ENCODE measurements around the gene TBX18. TPM values are rescaled to one million over a fixed set of nuclear protein-coding genes. Genes with fewer than 3 reads are reported as not detected.

TBX18 gene
- not detected in 2 replicates for total RNA-seq (2014; rRNA removed; shearing (Covaris generic))

- in situ Hi-C loops (cut with HindIII; ENCODE audit: low sequenced_read_pairs), result no loop called here
Observed at GRCh38 chr6:84764332-84765049, at the start of gene TBX18. TBX18 (minus strand) TSS chr6:84764598; CDS start chr6:84764181, 417 bp downstream.

GRCh38 chr6:84811351-84811750 is 47.0 kb upstream of the TBX18 start:
- in situ Hi-C loops (cut with HindIII; ENCODE audit: low sequenced_read_pairs), result no loop called here
- DNase-seq (ENCODE audit: low spot score), result no peak

More at GRCh38 chr6:84764332-84765049, at the start of gene TBX18:
- no peak for DNase-seq (ENCODE audit: low spot score)

- in situ Hi-C loops (cut with HindIII; ENCODE audit: low sequenced_read_pairs), result no loop called here
- DNase-seq (ENCODE audit: low spot score), result no peak
Observed at GRCh38 chr6:84809455-84809854, 45.1 kb upstream of the TBX18 start.

GRCh38 chr6:84808491-84809061 is 44.2 kb upstream of the TBX18 start:
- in situ Hi-C loops (cut with HindIII; ENCODE audit: low sequenced_read_pairs), result no loop called here
- no peak for DNase-seq (ENCODE audit: low spot score)

GRCh38 chr6:84805145-84805544 is 40.7 kb upstream of the TBX18 start:
- in situ Hi-C loops (cut with HindIII; ENCODE audit: low sequenced_read_pairs), result no loop called here

GRCh38 chr6:84804720-84805119 is 40.3 kb upstream of the TBX18 start:
- in situ Hi-C loops (cut with HindIII; ENCODE audit: low sequenced_read_pairs), result no loop called here

More at GRCh38 chr6:84805145-84805544, 40.7 kb upstream of the TBX18 start:
- no peak for DNase-seq (ENCODE audit: low spot score)

GRCh38 chr6:84801250-84801649 is 36.9 kb upstream of the TBX18 start:
- DNase-seq (ENCODE audit: low spot score), result no peak

More at GRCh38 chr6:84804720-84805119, 40.3 kb upstream of the TBX18 start:
- DNase-seq (ENCODE audit: low spot score), result no peak

GRCh38 chr6:84798257-84798656 is 33.9 kb upstream of the TBX18 start:
- no peak for DNase-seq (ENCODE audit: low spot score)
- in situ Hi-C loops (cut with HindIII; ENCODE audit: low sequenced_read_pairs), result no loop called here

More at GRCh38 chr6:84801250-84801649, 36.9 kb upstream of the TBX18 start:
- in situ Hi-C loops (cut with HindIII; ENCODE audit: low sequenced_read_pairs), result no loop called here

- DNase-seq (ENCODE audit: low spot score), result no peak
- in situ Hi-C loops (cut with HindIII; ENCODE audit: low sequenced_read_pairs), result no loop called here
Observed at GRCh38 chr6:84796343-84796742, 31.9 kb upstream of the TBX18 start.

GRCh38 chr6:84791927-84792326 is 27.5 kb upstream of the TBX18 start:
- in situ Hi-C loops (cut with HindIII; ENCODE audit: low sequenced_read_pairs), result no loop called here
- DNase-seq (ENCODE audit: low spot score), result no peak

- in situ Hi-C loops (cut with HindIII; ENCODE audit: low sequenced_read_pairs), result no loop called here
- no peak for DNase-seq (ENCODE audit: low spot score)
Observed at GRCh38 chr6:84791233-84791632, 26.8 kb upstream of the TBX18 start.

GRCh38 chr6:84789170-84789569 is 24.8 kb upstream of the TBX18 start:
- in situ Hi-C loops (cut with HindIII; ENCODE audit: low sequenced_read_pairs), result no loop called here
- no peak for DNase-seq (ENCODE audit: low spot score)

GRCh38 chr6:84788689-84789088 is 24.3 kb upstream of the TBX18 start:
- no peak for DNase-seq (ENCODE audit: low spot score)

GRCh38 chr6:84785671-84786070 is 21.3 kb upstream of the TBX18 start:
- DNase-seq (ENCODE audit: low spot score), result no peak
- in situ Hi-C loops (cut with HindIII; ENCODE audit: low sequenced_read_pairs), result no loop called here

More at GRCh38 chr6:84788689-84789088, 24.3 kb upstream of the TBX18 start:
- in situ Hi-C loops (cut with HindIII; ENCODE audit: low sequenced_read_pairs), result no loop called here

- no peak for DNase-seq (ENCODE audit: low spot score)
- in situ Hi-C loops (cut with HindIII; ENCODE audit: low sequenced_read_pairs), result no loop called here
Observed at GRCh38 chr6:84779917-84780316, 15.5 kb upstream of the TBX18 start.

- no peak for DNase-seq (ENCODE audit: low spot score)
- in situ Hi-C loops (cut with HindIII; ENCODE audit: low sequenced_read_pairs), result no loop called here
Observed at GRCh38 chr6:84779380-84779779, 15.0 kb upstream of the TBX18 start.

- DNase-seq (ENCODE audit: low spot score), result no peak
- in situ Hi-C loops (cut with HindIII; ENCODE audit: low sequenced_read_pairs), result no loop called here
Observed at GRCh38 chr6:84777888-84778287, 13.5 kb upstream of the TBX18 start.

- no peak for DNase-seq (ENCODE audit: low spot score)
- in situ Hi-C loops (cut with HindIII; ENCODE audit: low sequenced_read_pairs), result no loop called here
Observed at GRCh38 chr6:84776392-84776791, 12.0 kb upstream of the TBX18 start.

GRCh38 chr6:84775751-84776150 is 11.4 kb upstream of the TBX18 start:
- no peak for DNase-seq (ENCODE audit: low spot score)
- in situ Hi-C loops (cut with HindIII; ENCODE audit: low sequenced_read_pairs), result no loop called here

GRCh38 chr6:84774985-84775284 is 10.5 kb upstream of the TBX18 start:
- in situ Hi-C loops (cut with HindIII; ENCODE audit: low sequenced_read_pairs), result no loop called here
- DNase-seq (ENCODE audit: low spot score), result no peak

Data from G401 (cell line).